OCI-LY3 (cell line): ENCODE results near the gene CYP2D6.

Experiments
- CTCF ChIP-seq: fragments of 200-600, 300-600 bp; sonication (generic); IDR thresholded peaks from 2 replicates; pipeline ENCODE4 v1.5.1; 2014; ENCODE audit warnings: antibody characterized with exemption, low read length, low read depth
- EZH2phosphoT487 ChIP-seq: fragments of 200-600 bp; shearing (Covaris generic); IDR thresholded peaks from 2 replicates; pipeline ENCODE4 v1.6.1; 2018; ENCODE audit warnings: antibody characterized with exemption, mixed run types, low read depth

- TF ChIP-seq CTCF = no peak
- TF ChIP-seq EZH2phosphoT487 = no peak
Observed at GRCh38 chr22:42162728-42163489, 32.3 kb upstream of the CYP2D6 start.
